Activated naive CD4-positive, alpha-beta T cell treated with anti-CD3 and anti-CD28 coated beads, Interleukin-2, amount 10 ng/mL, durations not matched to agents 7 days and 5 days (primary cell): ENCODE results near the gene REX1BD.
"Not testable (repeated sequence)": the region's sequence is repeated elsewhere in the genome, so short reads cannot be mapped to it uniquely, and the experiment has no call there.

Source experiments
- CTCF ChIA-PET: fragments of 350-600 bp; sonication (Branson Sonifier 250); formaldehyde crosslinking; loops from one replicate; lab custom pipeline; 2021; ENCODE audit warnings: antibody characterized with exemption; lab: Charles Lee
- DNase-seq: peaks from one replicate; pipeline ENCODE4 v3.0.0-alpha.2; 2020
- H3K27ac Mint-ChIP-seq: one replicate; pipeline ENCODE4 v1.8.0; 2021; ENCODE audit warnings: mild to moderate bottlenecking, moderate library complexity, mixed read lengths
- H3K27me3 Mint-ChIP-seq: one replicate; pipeline ENCODE4 v1.8.0; 2021; ENCODE audit warnings: mild to moderate bottlenecking, mixed read lengths
- H3K36me3 Mint-ChIP-seq: one replicate; pipeline ENCODE4 v1.8.0; 2021; ENCODE audit warnings: mixed read lengths
- H3K4me1 Mint-ChIP-seq: one replicate; pipeline ENCODE4 v1.8.0; 2021; ENCODE audit warnings: mixed read lengths
- H3K4me3 Mint-ChIP-seq: one replicate; pipeline ENCODE4 v1.8.0; 2021; ENCODE audit warnings: mild to moderate bottlenecking, moderate library complexity, mixed read lengths
- H3K9me3 Mint-ChIP-seq: one replicate; pipeline ENCODE4 v1.8.0; 2021; ENCODE audit warnings: mixed read lengths

Gene REX1BD

DNA sequence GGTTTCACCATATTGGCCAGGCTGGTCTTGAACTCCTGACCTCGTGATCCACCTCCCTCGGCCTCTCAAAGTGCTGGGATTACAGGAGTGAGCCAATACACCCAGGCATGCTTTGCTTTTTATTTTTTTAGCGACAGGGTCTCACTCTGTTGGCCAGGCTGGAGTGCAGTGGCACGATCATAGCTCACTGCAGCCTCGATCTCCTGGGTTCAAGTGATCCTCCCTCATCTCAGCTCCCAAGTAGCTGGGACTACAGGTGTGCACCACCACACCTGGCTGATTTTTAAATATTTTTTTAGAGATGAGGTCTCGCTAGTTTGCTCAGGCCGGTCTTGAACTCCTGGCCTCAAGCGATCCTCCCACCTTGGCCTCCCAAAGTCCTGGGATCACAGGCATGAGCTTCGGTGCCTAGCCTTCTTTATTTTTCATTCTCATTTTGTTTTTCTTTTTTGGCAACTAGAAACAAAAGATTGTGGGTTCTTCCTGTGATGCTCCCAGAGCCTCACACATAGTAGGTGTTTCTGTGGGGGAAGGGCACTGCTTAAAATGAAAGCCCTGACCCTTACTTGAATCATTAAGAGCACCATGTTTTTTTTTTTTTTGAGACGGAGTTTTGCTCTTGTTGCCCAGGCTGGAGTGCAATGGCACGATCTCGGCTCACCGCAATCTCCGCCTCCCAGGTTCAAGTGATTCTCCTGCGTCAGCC, 12.2 kb downstream of the REX1BD start:
- H3K4me1 Mint-ChIP-seq, H3K9me3 Mint-ChIP-seq, CTCF ChIA-PET, H3K4me3 Mint-ChIP-seq, H3K36me3 Mint-ChIP-seq, DNase-seq, H3K27ac Mint-ChIP-seq: not testable (repeated sequence)
- peaks cover 85% of the 10 kb centered on the region for H3K27me3 Mint-ChIP-seq

DNA sequence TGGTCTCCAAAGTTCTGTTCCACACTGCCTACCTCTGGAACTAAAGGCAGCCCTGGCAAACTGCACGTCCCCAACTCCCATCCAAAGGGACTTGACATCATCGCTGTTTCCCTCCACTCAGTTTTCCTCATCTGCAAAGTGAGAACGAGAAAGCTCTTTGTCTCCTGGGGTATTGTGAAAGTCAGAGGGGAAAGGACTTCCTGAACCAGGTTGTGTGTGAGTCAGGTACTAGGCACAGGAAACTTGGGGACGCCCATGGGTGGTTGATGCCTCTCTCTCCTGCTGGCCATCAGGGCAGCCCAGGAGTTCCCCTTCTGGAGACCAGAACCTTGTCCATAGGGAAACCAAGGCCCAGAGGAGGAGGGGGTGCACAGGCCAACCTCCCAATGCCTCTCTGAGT, 13.3 kb downstream of the REX1BD start:
- Mint-ChIP-seq H3K36me3 (no peaks in the 10 kb centered on the region), H3K9me3 (no peaks in the 10 kb centered on the region), H3K4me3 (no peak overlapping the region), H3K27me3 (peaks cover 78% of the 10 kb centered on the region), H3K4me1 (peaks cover 4% of the 10 kb centered on the region), H3K27ac (no peak overlapping the region)
- DNase-seq = no peak
- CTCF ChIA-PET = no interaction called here

DNA sequence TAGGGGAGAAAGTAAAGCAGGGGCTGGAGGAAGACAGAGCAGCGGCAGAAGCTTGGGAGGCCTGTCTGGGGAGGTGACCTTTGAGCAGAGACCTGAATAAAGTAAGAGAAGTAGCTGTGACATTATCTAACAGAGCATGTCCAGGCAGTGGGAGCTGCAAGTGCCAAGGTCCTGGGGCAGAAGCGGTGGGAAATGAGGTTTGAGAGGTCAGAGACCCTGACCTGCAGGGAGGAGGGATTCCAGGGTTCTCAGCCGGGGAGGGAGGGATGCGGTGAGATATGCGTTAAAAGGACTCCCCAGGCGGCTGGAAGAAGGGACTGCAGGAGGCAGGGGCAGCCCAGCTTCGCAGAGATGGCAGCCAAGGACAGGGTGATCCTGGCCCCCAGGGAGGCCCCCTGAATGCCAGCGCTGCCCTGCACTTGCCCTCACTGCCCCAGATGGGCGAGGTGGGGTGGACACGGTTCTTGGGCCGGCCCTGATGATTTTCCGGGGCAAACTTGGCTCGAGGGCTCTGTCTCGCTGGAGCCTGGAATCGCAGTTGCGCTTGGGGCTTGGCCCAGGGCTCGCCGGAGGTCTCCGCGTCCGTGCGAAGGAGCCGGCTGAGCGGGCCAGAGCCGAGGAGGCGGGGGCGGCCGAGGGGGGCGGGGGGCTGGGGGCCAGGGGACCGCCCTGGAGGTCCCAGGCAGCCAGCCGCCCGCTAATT, 14.8 kb downstream of the REX1BD start:
- DNase-seq = peak; percentile 32
- peaks cover 4% of the 10 kb centered on the region for H3K4me1 Mint-ChIP-seq
- peaks cover 83% of the 10 kb centered on the region for H3K27me3 Mint-ChIP-seq
- no peaks in the 10 kb centered on the region for H3K9me3 Mint-ChIP-seq
- peak overlapping the region; percentile 53 for H3K27ac Mint-ChIP-seq
- CTCF ChIA-PET = interaction anchor here (1.0 to 2.0 kb wide), 2 partner anchors 59 to 134 kb away, joined by 3 to 5 read pairs; no protein-coding TSS in a partner anchor
- no peak overlapping the region for H3K4me3 Mint-ChIP-seq
- H3K36me3 Mint-ChIP-seq = no peaks in the 10 kb centered on the region

DNA sequence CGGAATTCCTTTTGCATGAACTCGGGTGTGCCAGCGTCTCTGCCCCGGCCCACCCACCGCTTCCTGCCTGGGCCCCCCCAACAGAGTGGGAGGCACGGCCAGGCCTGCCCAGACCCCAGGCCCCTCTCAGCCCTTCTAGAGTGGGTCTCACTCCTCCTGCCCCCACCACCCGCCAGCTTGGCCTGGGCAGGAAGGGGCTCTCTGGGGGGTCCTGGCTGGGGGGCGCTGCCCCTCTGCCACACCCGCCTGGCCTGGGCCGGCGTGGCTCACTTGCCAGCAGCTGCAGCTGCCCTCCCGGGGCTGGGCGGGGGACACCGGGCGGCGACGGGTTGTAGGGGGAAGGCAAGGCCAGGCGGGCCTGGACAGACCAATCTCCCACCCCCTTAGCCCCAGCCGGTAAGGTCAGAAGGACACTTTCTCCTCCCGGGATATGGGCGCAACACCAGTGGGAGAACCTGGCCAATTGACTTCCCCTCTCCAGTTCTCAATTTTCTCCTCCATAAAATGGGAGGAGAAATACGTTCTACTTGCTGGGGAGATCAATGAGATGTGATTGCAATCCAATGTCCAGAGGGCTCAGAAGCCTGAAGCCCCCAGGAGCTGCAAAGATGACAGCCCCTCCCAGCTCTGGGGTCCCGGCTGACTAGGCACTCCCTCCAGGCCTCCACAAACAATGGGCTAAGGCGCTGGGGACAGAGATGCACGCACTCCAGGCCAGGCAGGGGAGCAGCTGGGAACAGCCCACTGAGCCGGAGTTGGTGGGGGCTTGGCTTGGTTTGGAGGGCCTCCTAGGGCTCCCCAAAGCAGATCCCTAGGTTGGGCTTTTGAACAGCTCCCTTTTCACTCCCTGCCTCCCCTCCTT, 15.6 kb downstream of the REX1BD start:
- Mint-ChIP-seq H3K36me3 (no peaks in the 10 kb centered on the region), H3K27me3 (peaks cover 83% of the 10 kb centered on the region), H3K4me1 (peaks cover 4% of the 10 kb centered on the region), H3K4me3 (no peak overlapping the region), H3K9me3 (no peaks in the 10 kb centered on the region), H3K27ac (no peak overlapping the region)
- CTCF ChIA-PET = interaction anchor here (1.0 to 2.0 kb wide), 3 partner anchors 10 to 134 kb away, joined by 3 to 5 read pairs (median 3); no protein-coding TSS in a partner anchor
- no peak for DNase-seq

DNA sequence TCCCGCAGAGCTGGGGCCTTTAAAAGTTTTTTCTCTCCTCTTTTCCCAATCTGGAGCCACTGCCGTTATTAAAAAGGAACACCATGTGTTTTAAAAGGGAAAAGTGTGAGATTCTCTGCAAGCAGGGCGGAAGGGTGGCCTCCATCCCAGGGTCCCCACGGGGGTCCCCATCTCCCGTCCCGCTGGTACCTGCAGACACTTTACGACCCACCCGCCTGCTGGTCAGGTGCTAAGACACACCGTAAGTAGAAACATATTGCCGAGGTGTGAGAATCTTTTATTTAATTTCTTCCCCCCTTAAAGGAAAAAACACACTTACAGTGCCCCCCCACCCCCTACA, 16.2 kb downstream of the REX1BD start:
- H3K4me3 Mint-ChIP-seq = no peak overlapping the region
- no peaks in the 10 kb centered on the region for H3K36me3 Mint-ChIP-seq
- DNase-seq = no peak
- no peak overlapping the region for H3K27ac Mint-ChIP-seq
- peaks cover 83% of the 10 kb centered on the region for H3K27me3 Mint-ChIP-seq
- H3K9me3 Mint-ChIP-seq = no peaks in the 10 kb centered on the region
- CTCF ChIA-PET = interaction anchor here (1.0 kb wide), 1 partner anchor 11 kb away, joined by 3 read pairs; no protein-coding TSS in a partner anchor
- H3K4me1 Mint-ChIP-seq = peaks cover 4% of the 10 kb centered on the region

DNA sequence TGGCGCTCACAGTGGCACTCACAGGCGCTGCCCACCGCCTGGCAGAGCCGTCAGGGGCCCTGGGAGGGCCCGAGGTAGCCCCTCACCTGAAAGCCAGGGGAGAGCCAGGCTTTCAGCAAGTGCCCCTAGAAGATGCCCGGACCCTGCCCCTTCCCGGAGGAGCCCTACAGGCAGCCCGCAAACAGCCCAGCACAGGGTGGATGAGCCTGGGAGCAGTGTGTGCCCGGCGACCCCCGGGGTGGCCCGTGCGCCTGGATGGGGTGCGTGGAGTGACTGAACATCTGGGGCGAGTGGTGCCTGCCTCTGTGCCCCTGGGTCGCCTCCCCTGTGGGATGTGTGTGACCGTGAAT, 16.6 kb downstream of the REX1BD start:
- Mint-ChIP-seq H3K4me3 (no peak overlapping the region), H3K4me1 (peaks cover 4% of the 10 kb centered on the region), H3K27me3 (peaks cover 83% of the 10 kb centered on the region), H3K9me3 (no peaks in the 10 kb centered on the region), H3K27ac (no peak overlapping the region), H3K36me3 (no peaks in the 10 kb centered on the region)
- CTCF ChIA-PET = interaction anchor here (1.0 kb wide), 1 partner anchor 11 kb away, joined by 3 read pairs; no protein-coding TSS in a partner anchor
- DNase-seq = no peak

DNA sequence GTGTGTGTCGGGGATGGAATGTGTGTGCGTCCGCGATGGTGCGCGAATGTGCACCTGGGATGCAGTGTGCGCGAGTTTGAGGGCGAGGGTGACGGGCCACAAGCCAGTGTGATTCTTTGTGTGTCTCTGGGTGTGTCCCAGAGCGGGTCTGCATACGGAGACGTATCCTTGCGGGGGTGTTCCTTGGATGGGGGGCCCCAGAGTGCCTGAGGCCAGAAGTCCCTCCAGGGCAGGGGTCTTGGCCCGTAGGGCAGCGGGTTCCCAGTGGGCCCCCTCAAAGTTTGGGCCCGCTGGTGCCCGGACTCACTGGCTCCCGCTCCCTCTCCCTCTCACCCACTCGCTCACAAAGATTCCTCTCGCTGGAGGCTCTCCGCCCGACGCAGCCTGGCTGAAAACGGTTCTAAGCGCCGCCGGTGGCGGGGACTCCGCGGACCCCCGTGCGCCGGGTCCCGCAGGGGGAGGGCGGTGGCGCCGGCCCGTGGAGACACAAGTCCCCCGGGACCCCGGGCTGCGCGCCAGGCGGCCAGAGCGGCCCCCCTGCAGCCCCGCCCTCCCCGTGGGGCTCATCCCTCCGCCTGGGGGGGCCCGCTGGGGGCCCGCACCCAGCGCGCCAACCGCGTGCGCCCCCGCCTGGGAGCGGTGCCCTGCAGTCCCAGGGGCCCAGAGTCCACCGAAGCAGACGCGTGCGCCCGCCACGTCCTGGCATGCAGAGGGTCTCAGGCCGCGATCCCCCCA, 17.1 kb downstream of the REX1BD start:
- peaks cover 4% of the 10 kb centered on the region for H3K4me1 Mint-ChIP-seq
- no peak overlapping the region for H3K4me3 Mint-ChIP-seq
- CTCF ChIA-PET = interaction anchor here (1.0 kb wide), 1 partner anchor 12 kb away, joined by 3 read pairs; no protein-coding TSS in a partner anchor
- no peak for DNase-seq
- no peak overlapping the region for H3K27ac Mint-ChIP-seq
- no peaks in the 10 kb centered on the region for H3K36me3 Mint-ChIP-seq
- no peaks in the 10 kb centered on the region for H3K9me3 Mint-ChIP-seq
- peaks cover 88% of the 10 kb centered on the region for H3K27me3 Mint-ChIP-seq

DNA sequence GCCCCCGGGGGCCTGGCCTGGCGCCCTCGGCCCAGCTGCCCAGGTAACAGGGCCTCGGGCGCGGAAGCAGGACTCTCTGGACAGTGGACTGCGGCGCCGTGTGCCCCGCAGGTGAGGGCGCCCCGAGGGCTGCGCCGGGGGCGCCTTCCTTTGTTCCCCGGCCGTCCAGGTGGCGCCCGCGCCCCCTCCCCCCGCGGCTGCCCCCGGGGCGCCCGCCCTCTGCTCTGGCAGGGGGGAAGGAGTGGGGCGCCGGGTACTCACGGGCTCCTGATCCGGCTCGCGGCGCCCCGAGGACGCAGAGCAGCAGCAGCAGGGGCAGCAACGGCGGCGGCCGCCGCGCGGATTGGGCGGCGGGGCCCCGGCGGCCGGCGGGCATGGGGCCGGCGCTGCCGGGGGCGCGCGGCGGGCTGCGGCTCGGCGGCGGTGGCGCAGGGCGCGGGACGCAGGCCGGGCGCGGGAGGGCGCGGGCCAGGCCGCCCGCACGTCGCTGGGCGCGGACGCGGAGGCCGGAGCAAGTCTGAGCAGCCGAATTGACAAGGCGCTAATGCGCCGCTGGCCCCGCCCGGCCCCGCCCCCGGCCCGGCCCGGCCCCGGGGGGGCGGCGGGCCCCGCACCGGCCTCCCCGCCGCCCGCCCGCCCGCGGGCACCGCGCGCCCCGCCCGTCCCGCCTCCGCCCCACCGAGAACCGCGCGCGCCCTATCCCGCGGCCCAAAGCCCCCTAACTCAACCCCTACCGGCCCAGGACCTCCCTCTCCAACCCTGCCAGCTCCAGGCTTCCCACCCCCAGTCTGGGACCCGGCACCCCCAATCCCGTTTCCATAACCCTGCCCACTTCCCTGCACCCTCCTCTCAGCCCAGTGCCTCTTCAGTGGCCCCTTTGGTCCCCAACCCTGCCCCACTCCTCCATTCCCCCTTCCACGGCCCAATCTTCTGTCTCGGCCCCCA, 18.0 kb downstream of the REX1BD start, which contains the start of gene CRLF1:
CRLF1 (minus strand) TSS at position 519 of the 945 bp plus-strand sequence; CDS start at position 376, 143 bp downstream.
- Mint-ChIP-seq H3K4me3 (no peak within 1 kb of the TSS), H3K27me3 (peaks cover 92% of the 10 kb centered on the region), H3K36me3 (peaks cover 2% of the 10 kb centered on the region), H3K9me3 (no peaks in the 10 kb centered on the region), H3K27ac (no peak within 1 kb of the TSS), H3K4me1 (peaks cover 8% of the 10 kb centered on the region)
- CTCF ChIA-PET = no interaction called here
- DNase-seq = no peak

DNA sequence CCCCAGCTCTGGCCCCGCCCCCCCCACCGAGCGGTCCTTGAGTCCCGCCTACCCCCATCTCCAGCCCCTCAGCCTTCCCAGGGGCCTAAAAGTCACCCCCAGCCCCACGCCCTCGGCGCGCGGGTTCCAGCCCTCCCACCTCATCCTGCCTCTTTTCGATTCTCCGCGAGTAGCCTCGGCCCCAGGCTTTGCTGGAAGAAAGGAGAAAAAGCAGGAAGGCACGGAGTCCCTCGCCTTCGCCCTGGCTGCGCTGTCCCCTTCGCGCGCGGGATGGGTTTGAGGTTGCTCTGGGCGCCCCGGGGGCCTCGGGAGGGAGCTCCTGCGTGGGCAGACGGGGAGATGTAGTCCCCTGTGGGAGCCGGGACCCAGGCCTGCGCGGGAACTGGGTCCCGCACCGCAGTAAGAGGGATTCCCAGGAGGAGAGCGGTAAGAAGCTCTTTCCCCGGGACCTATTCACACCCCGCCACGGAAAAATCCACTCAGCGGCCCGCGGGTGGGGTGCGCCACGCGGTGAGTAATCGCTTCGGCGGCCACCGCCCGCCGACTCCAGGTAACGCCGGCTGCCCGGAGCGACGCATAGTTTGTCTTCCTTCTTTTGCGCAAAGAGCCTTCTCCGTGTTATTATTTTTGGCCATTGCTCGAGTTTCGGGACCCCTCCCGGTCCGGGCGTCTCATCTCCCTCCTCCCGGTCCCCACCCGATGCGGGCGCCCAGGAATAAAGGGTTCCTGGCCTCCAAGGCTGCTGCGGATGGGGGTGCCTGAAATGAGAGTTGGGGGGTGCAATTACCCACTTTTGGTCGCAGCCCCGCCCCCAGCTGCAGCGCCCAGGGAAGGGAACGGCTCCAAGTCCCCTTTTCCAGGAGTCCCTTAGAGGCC, 18.9 kb downstream of the REX1BD start:
- Mint-ChIP-seq H3K27me3 (peaks cover 92% of the 10 kb centered on the region), H3K4me3 (no peak overlapping the region), H3K36me3 (peaks cover 2% of the 10 kb centered on the region), H3K27ac (no peak overlapping the region), H3K9me3 (no peaks in the 10 kb centered on the region), H3K4me1 (peaks cover 15% of the 10 kb centered on the region)
- no peak for DNase-seq
- CTCF ChIA-PET = no interaction called here

DNA sequence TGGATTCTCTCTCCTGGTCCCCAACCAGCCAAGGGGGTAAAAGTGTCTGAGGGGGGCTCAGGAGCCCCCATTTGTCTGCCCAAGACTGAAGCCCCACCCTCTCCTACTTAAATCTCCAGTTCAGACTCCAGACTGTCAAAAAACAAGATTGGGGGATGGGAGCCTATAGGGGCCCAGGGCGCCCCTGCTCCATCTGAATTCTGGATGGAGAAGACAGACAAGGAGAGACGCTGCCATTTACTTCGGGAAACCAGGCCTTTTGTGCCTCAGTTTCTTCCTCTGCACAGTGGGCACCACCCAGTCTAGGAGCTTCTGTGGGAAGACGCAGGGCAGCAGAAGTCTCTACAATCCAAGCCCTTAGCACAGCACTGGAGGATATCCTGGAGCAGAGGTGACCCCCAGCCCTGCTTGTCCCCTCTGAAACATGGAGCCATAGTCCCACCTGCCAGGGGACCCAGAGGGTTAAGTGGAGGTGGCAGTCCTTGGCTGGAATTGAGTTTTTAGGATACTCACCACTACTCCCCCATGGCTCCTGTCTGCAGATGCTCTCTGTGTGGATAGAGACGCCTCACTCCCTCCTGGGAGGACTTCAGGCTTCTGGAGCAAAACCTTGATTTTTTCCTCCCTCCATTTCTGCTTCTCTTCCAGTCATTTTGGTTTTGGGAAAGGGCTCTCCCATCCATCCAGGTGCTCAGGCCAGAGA, 19.7 kb downstream of the REX1BD start:
- Mint-ChIP-seq H3K4me1 (peaks cover 15% of the 10 kb centered on the region), H3K27ac (no peak overlapping the region), H3K4me3 (no peak overlapping the region), H3K9me3 (no peaks in the 10 kb centered on the region), H3K27me3 (peaks cover 93% of the 10 kb centered on the region), H3K36me3 (peaks cover 2% of the 10 kb centered on the region)
- CTCF ChIA-PET = no interaction called here
- no peak for DNase-seq

DNA sequence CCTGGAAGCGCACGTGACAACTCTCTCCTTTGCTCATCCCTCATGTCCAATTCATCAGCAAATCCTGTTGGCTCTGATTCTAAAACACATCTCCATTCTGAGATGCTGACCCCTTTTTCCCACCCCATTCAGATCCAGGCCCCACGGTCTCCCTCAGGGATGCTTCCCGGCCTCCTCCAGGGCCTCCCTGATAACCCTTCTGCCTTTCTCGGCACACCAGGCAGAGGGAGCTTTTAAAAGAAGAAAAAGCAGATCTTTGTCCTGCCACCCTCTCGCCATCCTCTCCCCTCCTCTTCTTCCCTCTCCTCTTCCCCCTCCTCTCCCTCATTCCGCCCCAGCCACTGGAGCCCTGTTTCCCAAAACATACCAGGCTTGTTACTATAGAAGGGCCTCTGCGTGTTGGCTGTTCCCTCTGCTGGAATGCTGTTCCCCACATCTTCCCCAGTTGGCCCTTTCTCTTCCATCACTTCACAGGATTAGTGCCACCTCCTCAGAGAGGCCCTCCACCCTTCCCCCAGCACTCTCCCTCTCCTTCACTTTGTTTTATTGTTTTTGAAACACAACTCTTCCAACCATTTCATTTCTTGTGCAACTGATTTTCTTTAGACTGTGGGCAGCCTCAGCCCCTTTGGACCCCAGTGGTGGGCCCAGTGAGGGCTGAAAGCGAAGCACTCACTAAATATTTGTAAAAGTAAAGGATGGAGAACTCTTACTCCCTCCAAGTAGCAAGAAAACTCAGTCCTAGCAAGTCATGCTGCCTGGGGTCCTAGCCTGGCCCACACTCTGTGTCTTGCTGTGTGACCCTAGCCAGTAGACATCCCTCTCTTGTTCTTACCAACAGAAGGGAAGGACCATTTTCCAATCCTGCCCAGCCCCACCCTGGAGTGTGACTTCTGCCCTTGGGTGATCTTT, 20.5 kb downstream of the REX1BD start:
- CTCF ChIA-PET = no interaction called here
- Mint-ChIP-seq H3K36me3 (peaks cover 2% of the 10 kb centered on the region), H3K27ac (no peak overlapping the region), H3K9me3 (no peaks in the 10 kb centered on the region), H3K4me3 (no peak overlapping the region), H3K27me3 (peaks cover 93% of the 10 kb centered on the region), H3K4me1 (peaks cover 18% of the 10 kb centered on the region)
- no peak for DNase-seq
